GM10847 (cell line): ENCODE results near the gene HORMAD2.

ENCODE experiments used
- POLR2A ChIP-seq: IDR thresholded peaks from 2 replicates; pipeline ENCODE4 v1.6.1; 2011; ENCODE audit not compliant: insufficient read length; ENCODE audit errors: extremely low read depth

Gene HORMAD2

DNA sequence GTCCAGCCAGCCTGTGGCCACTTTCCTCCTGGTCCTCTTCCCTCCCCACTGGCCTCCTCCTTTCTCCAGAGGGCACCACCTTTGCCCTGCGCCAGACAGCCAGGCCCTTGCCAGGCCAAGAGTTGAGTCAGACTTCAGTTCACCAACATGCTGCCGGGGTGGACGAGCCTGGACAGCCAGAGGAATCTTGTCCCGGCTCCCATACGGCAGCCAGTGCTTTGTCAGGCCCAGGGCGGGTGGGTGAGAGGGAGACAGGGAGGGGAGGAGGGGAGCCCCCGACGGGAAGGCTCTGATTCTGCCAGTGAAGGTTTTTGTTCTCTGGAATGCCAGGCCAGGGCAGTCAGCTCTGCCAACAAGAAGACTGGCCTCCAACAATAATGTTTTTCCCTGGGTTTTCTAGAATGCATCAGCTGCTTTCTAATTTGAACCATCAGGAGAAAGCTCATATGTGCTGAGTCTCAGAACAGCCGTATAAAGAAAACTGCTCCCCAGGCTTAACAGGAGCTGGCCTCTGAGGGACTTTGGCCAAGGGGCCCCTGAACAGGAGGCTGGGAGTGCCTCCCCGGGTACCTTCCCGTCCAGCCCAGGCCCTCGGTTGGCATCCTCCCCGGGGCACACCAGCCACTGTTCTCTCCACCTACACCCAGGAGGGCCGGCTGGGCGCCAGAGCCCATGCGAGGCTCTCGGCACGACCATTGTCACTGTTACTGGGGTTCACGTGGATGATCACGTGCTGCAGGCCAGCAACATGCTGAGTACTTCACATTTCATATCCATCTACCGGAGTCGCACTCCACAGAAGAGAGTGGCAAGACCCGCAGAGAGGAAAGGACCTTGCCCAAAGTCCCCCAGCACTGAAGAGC lies 137.7 kb downstream of the HORMAD2 start:
- TF ChIP-seq POLR2A: no peak

DNA sequence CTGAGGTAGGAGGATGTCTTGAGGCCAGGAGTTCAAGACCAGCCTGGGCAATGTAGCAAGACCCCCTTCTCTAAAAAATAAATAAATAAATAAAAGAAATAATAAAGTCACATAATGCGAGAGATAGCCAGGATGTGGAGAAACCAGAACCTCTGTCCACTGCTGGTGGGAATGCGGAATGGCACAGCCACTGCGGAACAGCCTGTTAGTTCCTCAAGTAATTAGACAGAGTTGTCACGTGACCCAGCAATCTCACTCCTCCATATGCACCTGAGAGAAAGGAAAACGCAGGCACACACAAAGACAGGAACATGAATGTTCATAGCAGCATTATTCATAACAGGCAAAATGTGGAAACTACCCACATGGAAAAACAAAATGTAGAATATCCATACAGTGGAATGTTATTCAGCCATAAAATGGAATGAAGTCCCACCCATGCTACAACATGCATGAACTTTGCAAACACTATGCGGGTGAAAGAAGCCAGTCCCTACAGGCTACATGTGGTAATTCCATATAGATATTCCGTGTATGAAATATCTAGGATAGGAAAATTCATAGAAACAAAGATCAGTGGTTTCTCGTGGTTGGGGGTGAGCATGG lies 138.9 kb downstream of the HORMAD2 start:
- TF ChIP-seq POLR2A: no peak

DNA sequence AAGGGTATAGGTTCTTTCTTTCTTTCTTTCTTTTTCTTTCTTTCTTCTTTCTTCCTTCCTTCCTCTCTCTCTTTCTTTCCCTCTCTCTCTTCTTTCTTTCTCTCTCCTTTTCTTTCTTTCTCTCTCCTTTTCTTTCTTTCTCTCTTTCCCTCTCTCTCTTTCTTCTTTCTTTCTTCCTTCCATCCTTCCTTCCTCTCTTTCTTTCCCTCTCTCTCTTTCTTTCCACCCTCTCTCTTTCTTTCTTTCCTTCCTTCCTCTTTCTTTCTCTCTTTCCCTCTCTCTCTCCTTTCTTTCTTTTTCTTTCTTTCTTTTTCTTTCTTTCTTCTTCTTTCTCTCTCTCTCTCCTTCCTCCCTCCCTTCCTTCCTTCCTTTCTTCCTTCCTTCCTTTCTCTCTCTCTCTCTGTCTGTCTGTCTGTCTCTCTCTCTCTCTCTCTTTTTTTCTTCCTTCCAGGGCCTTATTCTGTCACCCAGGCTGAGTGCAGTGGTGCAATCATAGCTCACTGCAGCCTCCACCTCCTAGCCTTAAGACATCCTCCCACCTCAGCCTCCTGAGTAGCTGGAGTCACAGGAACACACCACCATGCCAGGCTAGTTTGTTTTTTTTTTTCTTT lies 139.5 kb downstream of the HORMAD2 start:
- TF ChIP-seq POLR2A: no peak

DNA sequence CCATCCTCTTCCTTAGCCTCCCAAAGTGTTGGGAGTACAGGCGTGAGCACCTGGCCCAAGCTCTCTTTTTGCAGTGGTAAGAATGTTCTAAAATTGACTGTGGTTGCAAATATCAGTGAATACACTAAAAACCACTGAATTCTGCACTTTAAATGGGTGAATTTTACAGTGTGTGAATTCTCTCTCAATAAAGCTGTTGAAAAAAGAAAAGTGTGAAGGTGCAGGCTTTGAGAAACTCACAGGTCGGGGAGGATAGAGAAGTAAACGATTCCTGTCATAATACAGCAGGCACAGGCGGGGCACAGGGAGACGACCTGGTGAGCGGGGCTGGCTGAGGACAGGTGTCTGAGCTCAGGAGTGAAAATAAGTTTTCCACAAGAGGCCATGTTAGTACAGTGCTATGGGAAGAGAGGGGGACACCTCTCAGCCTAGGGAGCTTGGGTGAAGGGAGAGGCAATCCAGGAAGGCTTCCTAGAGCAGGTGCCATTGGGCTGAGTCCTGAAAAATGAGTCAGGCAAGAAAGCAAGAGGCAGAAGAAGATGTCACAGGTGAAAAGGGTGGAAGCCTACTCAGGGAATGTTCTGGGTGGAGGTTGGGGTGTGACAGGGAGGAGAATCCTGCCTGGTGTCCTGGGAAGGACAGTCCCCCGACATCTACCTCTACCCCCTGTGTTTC lies 140.2 kb downstream of the HORMAD2 start:
- no peak for TF ChIP-seq POLR2A

DNA sequence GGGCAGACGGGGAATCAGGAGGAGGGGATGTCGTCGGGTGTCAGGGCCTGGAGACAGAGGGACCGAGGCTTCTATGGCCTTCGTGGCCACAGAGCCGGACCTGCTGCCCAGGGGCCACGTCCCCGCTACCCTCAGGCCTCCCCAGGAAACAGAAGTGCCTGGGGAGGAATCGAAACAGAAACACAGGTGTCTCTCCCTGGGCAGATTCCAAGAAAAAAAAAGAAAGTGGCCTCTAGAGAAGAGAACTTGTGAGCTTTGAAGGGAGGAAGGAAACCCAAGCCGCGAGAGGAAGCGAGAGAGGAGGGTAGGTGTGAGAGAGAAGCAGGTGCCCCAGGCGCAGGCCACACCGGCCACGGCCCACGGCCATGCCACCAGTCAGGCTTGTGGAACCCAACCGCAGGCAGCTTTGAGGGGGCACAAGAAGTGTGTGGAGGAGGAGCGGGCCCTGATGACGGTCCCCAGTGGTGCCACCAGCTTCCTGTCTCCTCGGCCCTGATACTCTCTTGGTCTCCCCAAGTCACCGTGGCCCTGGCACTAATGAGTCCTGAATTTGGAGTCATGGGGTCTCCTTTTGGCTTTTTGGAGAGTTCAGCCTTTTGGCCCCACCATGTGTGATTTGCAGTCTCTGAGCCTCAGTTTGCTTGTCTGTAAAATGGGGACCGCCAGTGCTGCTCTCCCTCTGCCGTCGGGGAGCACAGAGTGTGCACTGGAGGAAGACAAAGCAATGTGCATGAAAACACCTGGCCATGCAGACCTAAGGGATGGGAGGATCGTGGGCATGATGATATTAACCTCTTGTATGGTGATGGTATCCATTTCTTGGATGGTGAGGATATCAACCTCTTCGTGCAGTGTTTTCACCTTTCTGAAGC lies 141.1 kb downstream of the HORMAD2 start:
- no peak for TF ChIP-seq POLR2A

DNA sequence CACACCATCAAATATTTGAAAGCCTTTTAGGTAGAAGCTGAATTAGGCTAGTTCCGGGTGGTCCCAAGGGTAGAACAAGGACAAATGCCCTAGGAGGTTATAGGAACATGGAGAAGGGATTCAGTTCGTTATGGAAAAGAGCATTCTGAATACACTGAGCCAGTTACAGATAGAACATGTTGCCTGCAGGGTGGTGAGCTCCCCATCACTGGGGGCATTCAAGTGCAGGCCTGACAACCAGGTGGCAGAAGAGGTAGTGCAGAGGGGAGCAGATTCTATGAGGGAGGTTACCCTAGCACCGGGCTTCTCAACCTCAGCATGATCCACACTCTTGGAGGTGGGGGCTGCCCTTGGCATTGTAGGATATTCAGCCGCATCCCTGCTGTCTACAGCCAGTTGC lies 142.1 kb downstream of the HORMAD2 start:
- no peak for TF ChIP-seq POLR2A

DNA sequence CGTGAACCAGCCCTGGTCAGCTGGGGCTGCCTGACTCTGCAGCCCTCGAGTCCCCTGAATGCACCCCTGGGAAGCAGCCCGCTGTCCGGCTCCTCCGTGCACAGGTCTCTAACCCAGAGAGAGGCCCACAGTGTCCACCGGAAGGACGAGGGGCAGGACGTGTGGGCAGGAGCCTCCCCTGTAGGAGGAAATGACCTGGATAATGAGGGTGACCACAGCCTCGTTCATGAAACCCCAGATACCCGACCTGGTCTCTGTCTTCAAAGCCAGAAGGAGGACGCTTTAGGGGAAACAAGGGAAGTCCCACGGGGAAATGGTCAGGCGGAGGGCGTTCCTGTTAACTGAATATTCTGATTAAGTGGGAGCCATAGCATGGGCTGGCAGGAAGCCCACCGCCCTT lies 143.0 kb downstream of the HORMAD2 start:
- TF ChIP-seq POLR2A: no peak

DNA sequence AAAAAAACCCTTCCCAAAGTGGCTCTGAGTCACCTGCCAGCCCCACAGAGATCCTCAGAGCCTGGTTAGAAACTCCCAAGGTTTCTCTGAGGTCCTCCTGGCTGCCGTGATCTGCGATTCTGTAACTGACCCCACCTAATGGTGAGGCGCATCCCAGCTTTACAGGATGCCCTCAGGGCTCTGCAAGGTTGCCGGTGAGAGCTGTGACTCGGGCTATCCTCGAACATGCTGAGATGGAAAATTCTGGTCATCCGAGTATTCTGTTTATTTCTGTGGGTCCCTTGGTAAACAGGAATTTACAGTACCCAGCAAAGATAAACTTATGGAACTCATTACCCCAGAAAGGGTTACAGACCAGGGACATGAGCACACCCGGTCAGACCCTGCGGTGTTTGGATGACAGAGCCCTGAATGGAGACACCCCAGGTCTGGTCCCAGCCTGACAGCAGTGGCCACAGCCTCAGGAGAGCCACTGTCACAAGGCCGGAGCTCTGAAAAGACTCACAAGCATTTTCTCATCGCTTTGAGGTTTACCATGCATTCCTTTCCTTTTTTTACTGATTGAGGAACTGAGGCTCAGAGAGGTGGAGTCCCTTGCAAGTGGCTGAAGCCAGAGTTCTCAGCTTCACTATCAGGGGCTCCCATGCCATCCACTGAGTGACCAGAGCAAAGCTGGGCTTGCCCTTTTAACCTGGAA lies 144.0 kb downstream of the HORMAD2 start:
- TF ChIP-seq POLR2A: no peak

DNA sequence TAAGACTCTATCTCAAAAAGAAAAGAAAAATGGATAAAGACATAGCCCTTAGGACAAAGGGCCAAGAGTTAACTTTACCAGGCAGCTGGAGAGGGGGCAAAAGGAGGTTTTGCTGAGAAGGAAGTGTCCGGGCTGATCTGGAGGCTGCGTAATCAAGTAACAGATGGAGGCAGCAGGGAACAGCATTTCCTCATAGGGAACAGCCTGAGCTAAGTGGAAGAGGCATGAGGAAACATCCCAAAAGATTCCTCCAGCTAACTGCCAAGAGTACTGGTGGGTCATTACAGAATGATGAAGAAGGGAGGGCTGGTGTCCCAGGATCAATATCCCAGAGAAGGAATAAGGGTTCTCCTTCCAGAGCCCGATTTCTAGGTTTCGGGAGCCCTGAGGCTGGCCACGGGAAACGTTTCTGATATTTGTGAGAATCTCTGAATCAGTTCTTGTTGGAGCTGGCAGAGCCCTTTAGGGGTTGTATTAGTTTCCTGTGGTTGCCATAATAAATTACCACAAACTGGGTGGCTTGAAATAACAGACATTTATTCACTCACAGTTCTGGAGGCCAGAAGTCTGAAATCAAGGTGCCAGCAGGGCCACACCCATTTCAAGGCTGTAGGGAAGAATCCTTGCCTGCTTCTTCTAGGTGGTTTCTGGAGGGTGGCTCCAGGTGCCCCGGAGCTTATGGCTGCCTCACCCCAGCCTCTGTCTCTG lies 145.1 kb downstream of the HORMAD2 start:
- no peak for TF ChIP-seq POLR2A

DNA sequence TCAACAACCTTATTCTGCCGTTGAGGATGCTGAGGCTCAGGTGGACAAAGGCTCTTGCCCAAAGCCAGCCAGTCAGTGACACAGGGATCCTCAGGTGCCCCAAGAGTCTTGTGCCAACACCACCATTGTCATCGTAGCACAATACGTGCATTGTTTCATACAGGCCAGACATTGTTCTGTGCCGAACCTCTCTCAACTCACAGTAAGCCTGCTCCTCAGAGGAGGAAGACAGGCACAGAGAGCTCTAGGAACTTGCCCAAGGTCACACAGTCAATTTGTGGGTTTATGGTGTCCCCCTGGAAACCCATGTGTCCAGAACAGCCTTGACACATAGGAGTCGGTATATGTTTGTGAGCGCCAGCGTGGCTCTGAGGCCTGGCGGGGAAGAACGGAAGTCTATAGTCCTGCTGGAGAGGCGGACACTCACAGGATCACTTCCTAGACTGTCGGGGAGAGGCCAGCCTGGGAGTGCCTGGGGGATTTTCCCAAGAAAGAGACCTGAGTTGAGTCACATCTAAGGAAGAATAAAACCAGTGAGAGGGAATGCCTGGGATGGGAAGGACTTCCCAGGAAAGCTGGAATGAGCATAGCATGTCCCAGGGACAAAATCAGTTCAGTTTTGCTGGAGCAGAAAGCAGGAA lies 146.0 kb downstream of the HORMAD2 start:
- TF ChIP-seq POLR2A: no peak
